Measurements from ENCODE around the gene GBX2. TPM values are rescaled to one million over a fixed set of nuclear protein-coding genes. Genes with fewer than 3 reads are reported as not detected.
"Not testable (repeated sequence)": the region's sequence is repeated elsewhere in the genome, so short reads cannot be mapped to it uniquely, and the experiment has no call there.

The GBX2 gene
- total and polyA plus RNA-seq, 2 donors = 0.02 TPM; not detected in 1

DNA sequence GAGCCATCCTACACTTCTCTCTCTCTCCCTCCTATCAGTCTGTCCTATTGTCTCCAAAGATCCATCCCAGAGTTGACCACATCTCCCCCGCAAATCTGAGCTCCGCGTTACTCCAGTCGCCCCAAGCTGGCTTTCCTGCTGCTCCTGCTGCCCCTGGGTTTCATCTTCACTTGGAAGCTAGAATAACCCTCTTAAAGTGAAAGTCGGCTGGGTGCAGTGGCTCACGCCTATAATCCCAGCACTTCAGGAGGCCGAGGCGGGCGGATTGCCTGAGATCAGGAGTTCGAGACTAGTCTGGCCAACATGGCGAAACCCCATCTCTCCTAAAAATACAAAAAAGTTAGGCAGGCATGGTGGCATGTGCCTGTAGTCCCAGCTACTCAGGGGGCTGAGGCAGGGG, 26.6 kb downstream of the GBX2 start:
- H3K27me3 ChIP-seq (ENCODE audit: control insufficient read depth in 2 of 2, insufficient read depth in 1 of 2, low read length in 1 of 2) = peaks cover 0 to 14% of the 10 kb centered on the region in 2 donors
- not testable (repeated sequence) for H3K4me3 ChIP-seq (ENCODE audit: low read length in 2 of 2); H3K4me1 ChIP-seq (ENCODE audit: control insufficient read depth in 2 of 2, insufficient read depth in 2 of 2, low read length in 2 of 2); H3K36me3 ChIP-seq (ENCODE audit: control insufficient read depth in 2 of 2, insufficient read depth in 2 of 2, low read length in 1 of 2); H3K27ac ChIP-seq (ENCODE audit: low read depth in 1 of 2, low read length in 1 of 2); DNase-seq (ENCODE audit: low read depth in 6 of 9, low spot score in 9 of 9); H3K9me3 ChIP-seq (ENCODE audit: control insufficient read depth in 2 of 2, insufficient read depth in 1 of 2, low read length in 1 of 2)
- 91% methylated on average over 11 of the region's 11 CpGs for WGBS

GRCh38 chr2:236137066-236137465, 31.1 kb downstream of the GBX2 start:
- 96% methylated on average over 10 of the region's 10 CpGs for WGBS
- no peak overlapping the region for H3K27ac ChIP-seq (ENCODE audit: low read depth in 1 of 2, low read length in 1 of 2)
- H3K27me3 ChIP-seq (ENCODE audit: control insufficient read depth in 2 of 2, insufficient read depth in 1 of 2, low read length in 1 of 2) = no peaks in the 10 kb centered on the region
- H3K4me3 ChIP-seq (ENCODE audit: low read length in 2 of 2) = no peak overlapping the region
- H3K4me1 ChIP-seq (ENCODE audit: control insufficient read depth in 2 of 2, insufficient read depth in 2 of 2, low read length in 2 of 2) = no peaks in the 10 kb centered on the region
- no peak for DNase-seq (ENCODE audit: low read depth in 6 of 9, low spot score in 9 of 9)
- no peaks in the 10 kb centered on the region for H3K36me3 ChIP-seq (ENCODE audit: control insufficient read depth in 2 of 2, insufficient read depth in 2 of 2, low read length in 1 of 2)
- H3K9me3 ChIP-seq (ENCODE audit: control insufficient read depth in 2 of 2, insufficient read depth in 1 of 2, low read length in 1 of 2) = no peaks in the 10 kb centered on the region

DNA sequence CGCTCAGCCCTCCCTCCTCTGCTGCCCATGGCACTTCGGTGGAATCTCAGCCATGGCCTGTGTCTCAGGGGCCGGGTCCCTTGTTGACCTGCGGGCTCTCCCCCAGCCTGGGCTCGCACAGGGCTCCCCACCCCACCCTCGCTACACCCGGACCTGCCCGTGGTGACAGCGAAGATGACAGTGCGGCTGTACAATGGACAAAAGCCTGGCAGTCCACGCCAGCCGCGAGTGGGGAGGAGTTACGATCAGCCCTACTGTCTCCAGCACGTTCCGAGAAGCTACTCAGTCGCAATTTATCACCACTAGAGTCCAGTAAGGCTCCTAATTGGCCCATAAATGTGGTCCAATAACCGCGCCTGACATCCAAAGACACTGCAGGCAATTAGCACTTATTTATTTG, 31.6 kb downstream of the GBX2 start:
- Histone ChIP-seq H3K36me3 (ENCODE audit: control insufficient read depth in 2 of 2, insufficient read depth in 2 of 2, low read length in 1 of 2) (no peaks in the 10 kb centered on the region), H3K27ac (ENCODE audit: low read depth in 1 of 2, low read length in 1 of 2) (no peak overlapping the region), H3K27me3 (ENCODE audit: control insufficient read depth in 2 of 2, insufficient read depth in 1 of 2, low read length in 1 of 2) (no peaks in the 10 kb centered on the region), H3K9me3 (ENCODE audit: control insufficient read depth in 2 of 2, insufficient read depth in 1 of 2, low read length in 1 of 2) (no peaks in the 10 kb centered on the region), H3K4me1 (ENCODE audit: control insufficient read depth in 2 of 2, insufficient read depth in 2 of 2, low read length in 2 of 2) (no peaks in the 10 kb centered on the region), H3K4me3 (ENCODE audit: low read length in 2 of 2) (no peak overlapping the region)
- no peak for DNase-seq (ENCODE audit: low read depth in 6 of 9, low spot score in 9 of 9)
- 89% methylated on average over 19 of the region's 19 CpGs for WGBS

DNA sequence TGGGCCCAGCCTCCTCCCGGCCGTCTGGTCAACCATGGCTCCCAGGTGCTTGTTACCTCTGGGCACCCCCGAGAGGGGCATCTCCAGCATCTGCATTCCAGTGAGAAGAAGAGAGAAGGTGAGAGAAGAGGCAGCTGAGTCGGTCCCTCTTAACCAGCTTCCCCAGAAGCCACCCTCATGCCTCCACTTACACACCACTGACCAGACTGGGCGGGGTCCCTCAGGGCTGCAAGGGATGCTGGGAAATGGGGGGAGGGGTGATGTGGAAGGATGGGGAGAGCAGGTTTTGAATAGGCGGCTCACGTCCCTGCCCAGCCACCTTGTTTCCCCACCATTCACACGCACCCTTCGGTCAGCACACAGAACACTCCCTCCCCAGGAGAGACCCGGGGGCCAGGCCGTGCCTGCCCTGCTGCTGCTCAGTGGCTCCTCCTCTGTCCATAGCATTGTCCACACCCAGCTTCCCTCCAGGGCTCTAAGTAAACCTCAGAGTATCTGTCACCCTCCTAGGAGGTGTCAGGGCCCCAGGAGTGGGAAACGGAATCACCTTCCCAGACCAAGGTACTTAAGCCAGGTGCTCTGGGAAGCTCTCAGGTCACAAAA, 34.7 kb downstream of the GBX2 start:
- Histone ChIP-seq H3K4me3 (ENCODE audit: low read length in 2 of 2) (no peak overlapping the region), H3K27ac (ENCODE audit: low read depth in 1 of 2, low read length in 1 of 2) (no peak overlapping the region), H3K4me1 (ENCODE audit: control insufficient read depth in 2 of 2, insufficient read depth in 2 of 2, low read length in 2 of 2) (no peaks in the 10 kb centered on the region), H3K36me3 (ENCODE audit: control insufficient read depth in 2 of 2, insufficient read depth in 2 of 2, low read length in 1 of 2) (no peaks in the 10 kb centered on the region), H3K27me3 (ENCODE audit: control insufficient read depth in 2 of 2, insufficient read depth in 1 of 2, low read length in 1 of 2) (no peaks in the 10 kb centered on the region), H3K9me3 (ENCODE audit: control insufficient read depth in 2 of 2, insufficient read depth in 1 of 2, low read length in 1 of 2) (no peaks in the 10 kb centered on the region)
- no peak for DNase-seq (ENCODE audit: low read depth in 6 of 9, low spot score in 9 of 9)
- WGBS = 89% methylated on average over 12 of the region's 12 CpGs

- Histone ChIP-seq H3K36me3 (ENCODE audit: control insufficient read depth in 2 of 2, insufficient read depth in 2 of 2, low read length in 1 of 2) (no peaks in the 10 kb centered on the region), H3K9me3 (ENCODE audit: control insufficient read depth in 2 of 2, insufficient read depth in 1 of 2, low read length in 1 of 2) (no peaks in the 10 kb centered on the region), H3K4me1 (ENCODE audit: control insufficient read depth in 2 of 2, insufficient read depth in 2 of 2, low read length in 2 of 2) (no peaks in the 10 kb centered on the region), H3K27ac (ENCODE audit: low read depth in 1 of 2, low read length in 1 of 2) (no peak overlapping the region), H3K27me3 (ENCODE audit: control insufficient read depth in 2 of 2, insufficient read depth in 1 of 2, low read length in 1 of 2) (no peaks in the 10 kb centered on the region), H3K4me3 (ENCODE audit: low read length in 2 of 2) (no peak overlapping the region)
- DNase-seq (ENCODE audit: low read depth in 6 of 9, low spot score in 9 of 9) = no peak
- WGBS = 88% methylated on average over 10 of the region's 10 CpGs
These were observed 37.0 kb downstream of the GBX2 start for GRCh38 chr2:236131073-236131692.

GRCh38 chr2:236130349-236130998, 37.7 kb downstream of the GBX2 start:
- H3K4me1 ChIP-seq (ENCODE audit: control insufficient read depth in 2 of 2, insufficient read depth in 2 of 2, low read length in 2 of 2) = no peaks in the 10 kb centered on the region
- no peak overlapping the region for H3K27ac ChIP-seq (ENCODE audit: low read depth in 1 of 2, low read length in 1 of 2)
- no peaks in the 10 kb centered on the region for H3K9me3 ChIP-seq (ENCODE audit: control insufficient read depth in 2 of 2, insufficient read depth in 1 of 2, low read length in 1 of 2)
- no peaks in the 10 kb centered on the region for H3K27me3 ChIP-seq (ENCODE audit: control insufficient read depth in 2 of 2, insufficient read depth in 1 of 2, low read length in 1 of 2)
- H3K36me3 ChIP-seq (ENCODE audit: control insufficient read depth in 2 of 2, insufficient read depth in 2 of 2, low read length in 1 of 2) = no peaks in the 10 kb centered on the region
- DNase-seq (ENCODE audit: low read depth in 6 of 9, low spot score in 9 of 9) = no peak
- no peak overlapping the region for H3K4me3 ChIP-seq (ENCODE audit: low read length in 2 of 2)
- 89% methylated on average over 6 of the region's 6 CpGs for WGBS

DNA sequence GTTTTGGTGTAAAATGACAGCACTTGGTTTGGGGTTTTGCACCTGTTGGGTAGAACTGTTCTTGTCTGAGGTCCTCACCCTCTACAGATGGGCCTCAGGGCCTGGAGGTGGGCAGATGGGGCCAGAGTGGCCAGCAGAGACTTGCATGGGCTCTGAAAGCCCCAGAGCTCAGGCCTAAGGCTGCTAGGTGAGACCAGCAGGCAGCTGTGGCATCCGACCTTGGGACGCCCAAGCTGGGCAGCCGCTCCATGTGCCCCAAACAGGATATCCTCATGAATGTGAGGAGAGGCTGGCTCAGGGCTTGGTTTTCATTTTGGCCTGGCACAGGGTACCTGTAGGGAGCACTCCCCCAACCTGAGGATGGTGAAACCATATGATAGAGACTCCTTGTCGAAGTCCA, 38.3 kb downstream of the GBX2 start:
- Histone ChIP-seq H3K4me3 (ENCODE audit: low read length in 2 of 2) (no peak overlapping the region), H3K27me3 (ENCODE audit: control insufficient read depth in 2 of 2, insufficient read depth in 1 of 2, low read length in 1 of 2) (no peaks in the 10 kb centered on the region), H3K4me1 (ENCODE audit: control insufficient read depth in 2 of 2, insufficient read depth in 2 of 2, low read length in 2 of 2) (no peaks in the 10 kb centered on the region), H3K36me3 (ENCODE audit: control insufficient read depth in 2 of 2, insufficient read depth in 2 of 2, low read length in 1 of 2) (no peaks in the 10 kb centered on the region), H3K27ac (ENCODE audit: low read depth in 1 of 2, low read length in 1 of 2) (no peak overlapping the region), H3K9me3 (ENCODE audit: control insufficient read depth in 2 of 2, insufficient read depth in 1 of 2, low read length in 1 of 2) (no peaks in the 10 kb centered on the region)
- no peak for DNase-seq (ENCODE audit: low read depth in 6 of 9, low spot score in 9 of 9)
- WGBS = 99% methylated on average over 4 of the region's 4 CpGs

DNA sequence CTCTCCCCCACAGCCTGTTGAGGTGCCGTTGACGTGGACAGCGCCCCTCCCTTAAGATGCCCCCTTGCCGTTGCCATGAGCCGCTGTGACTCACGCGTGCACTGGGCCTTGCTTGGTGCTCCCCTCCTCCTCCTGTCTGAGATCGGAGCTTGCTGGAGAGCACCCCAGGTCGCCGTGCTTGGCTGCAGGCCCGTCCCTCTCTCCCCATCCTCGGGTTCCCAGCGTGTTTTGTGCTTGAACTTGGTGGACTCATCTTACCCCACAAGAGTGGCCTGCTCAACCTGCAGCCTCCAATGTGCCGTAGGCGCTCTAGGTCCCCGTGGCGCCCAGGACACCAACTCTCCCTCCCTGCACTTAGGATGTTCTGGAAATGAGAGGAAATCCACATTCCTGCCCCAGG, 39.9 kb downstream of the GBX2 start:
- no peak overlapping the region for H3K27ac ChIP-seq (ENCODE audit: low read depth in 1 of 2, low read length in 1 of 2)
- 93% methylated on average over 17 of the region's 17 CpGs for WGBS
- DNase-seq (ENCODE audit: low read depth in 6 of 9, low spot score in 9 of 9) = no peak
- H3K4me3 ChIP-seq (ENCODE audit: low read length in 2 of 2) = no peak overlapping the region
- H3K27me3 ChIP-seq (ENCODE audit: control insufficient read depth in 2 of 2, insufficient read depth in 1 of 2, low read length in 1 of 2) = no peaks in the 10 kb centered on the region
- H3K36me3 ChIP-seq (ENCODE audit: control insufficient read depth in 2 of 2, insufficient read depth in 2 of 2, low read length in 1 of 2) = no peaks in the 10 kb centered on the region
- H3K9me3 ChIP-seq (ENCODE audit: control insufficient read depth in 2 of 2, insufficient read depth in 1 of 2, low read length in 1 of 2) = no peaks in the 10 kb centered on the region
- no peaks in the 10 kb centered on the region for H3K4me1 ChIP-seq (ENCODE audit: control insufficient read depth in 2 of 2, insufficient read depth in 2 of 2, low read length in 2 of 2)

DNA sequence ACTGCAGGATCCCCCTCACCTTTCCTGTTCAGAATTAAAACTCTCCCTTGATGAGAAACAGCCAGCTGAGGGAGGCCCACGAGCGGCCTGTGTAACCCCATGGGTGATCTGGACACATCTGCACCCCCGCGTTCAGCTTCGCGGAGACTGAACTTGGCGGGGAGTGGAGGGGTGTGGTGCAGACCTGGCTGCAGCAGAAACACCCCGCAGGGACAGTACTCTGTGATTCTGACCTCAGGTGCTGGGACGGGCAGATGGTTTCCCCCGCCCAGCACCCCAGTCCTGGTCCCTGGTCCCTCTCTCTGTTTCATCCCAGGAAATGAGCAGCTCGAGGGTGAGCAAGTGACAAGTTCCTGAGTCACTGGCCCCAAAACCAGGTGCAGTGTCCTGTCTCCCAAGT, 41.2 kb downstream of the GBX2 start:
- no peak for DNase-seq (ENCODE audit: low read depth in 6 of 9, low spot score in 9 of 9)
- H3K4me3 ChIP-seq (ENCODE audit: low read length in 2 of 2) = no peak overlapping the region
- 93% methylated on average over 11 of the region's 11 CpGs for WGBS
- H3K9me3 ChIP-seq (ENCODE audit: control insufficient read depth in 2 of 2, insufficient read depth in 1 of 2, low read length in 1 of 2) = no peaks in the 10 kb centered on the region
- no peaks in the 10 kb centered on the region for H3K36me3 ChIP-seq (ENCODE audit: control insufficient read depth in 2 of 2, insufficient read depth in 2 of 2, low read length in 1 of 2)
- H3K4me1 ChIP-seq (ENCODE audit: control insufficient read depth in 2 of 2, insufficient read depth in 2 of 2, low read length in 2 of 2) = no peaks in the 10 kb centered on the region
- no peak overlapping the region for H3K27ac ChIP-seq (ENCODE audit: low read depth in 1 of 2, low read length in 1 of 2)
- no peaks in the 10 kb centered on the region for H3K27me3 ChIP-seq (ENCODE audit: control insufficient read depth in 2 of 2, insufficient read depth in 1 of 2, low read length in 1 of 2)
